Activated gamma-delta T cell (primary cell): ENCODE results near the gene NDST4.

Experiments used
- DNase-seq: peaks from one replicate; lab custom pipeline; 2025; lab: John Stamatoyannopoulos, UW

Gene NDST4

DNA sequence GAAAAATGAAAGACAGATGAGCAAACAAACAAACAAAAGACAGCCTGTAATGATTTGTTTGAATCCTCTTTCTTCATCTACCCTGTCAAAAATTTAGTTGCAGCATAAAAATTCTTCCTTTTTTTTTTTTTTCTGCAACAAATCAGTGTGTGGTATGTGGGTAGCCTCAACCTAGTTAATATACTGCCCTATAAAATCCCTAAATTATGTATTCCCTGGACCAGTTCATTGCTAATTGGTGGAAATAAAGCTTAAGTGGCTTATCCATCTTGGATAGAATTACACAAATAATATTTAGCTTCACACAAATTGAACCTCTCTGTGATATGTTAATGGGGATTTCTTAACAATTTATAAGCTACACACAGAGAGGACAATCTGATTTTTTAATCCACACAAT is 208.4 kb downstream of the NDST4 start:
- DNase-seq = no peak

DNA sequence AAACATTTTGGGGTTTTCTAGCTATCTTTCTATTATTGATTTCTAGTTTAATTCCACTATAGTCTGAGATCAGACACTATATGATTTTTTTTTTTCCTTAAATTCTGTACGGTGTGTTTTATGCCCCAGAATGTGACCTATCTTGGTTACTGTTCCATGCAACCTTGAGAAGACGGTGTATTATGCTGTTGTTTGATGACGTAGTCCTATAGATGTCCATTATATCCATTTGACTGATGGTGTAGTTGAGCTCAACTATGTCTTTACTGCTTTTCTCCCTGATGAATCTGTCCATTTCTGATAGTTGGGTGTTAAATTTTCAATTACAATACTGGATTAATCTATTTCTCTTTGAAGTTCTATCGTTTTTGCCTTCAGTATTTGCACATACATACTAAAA is 212.5 kb downstream of the NDST4 start:
- DNase-seq = no peak

DNA sequence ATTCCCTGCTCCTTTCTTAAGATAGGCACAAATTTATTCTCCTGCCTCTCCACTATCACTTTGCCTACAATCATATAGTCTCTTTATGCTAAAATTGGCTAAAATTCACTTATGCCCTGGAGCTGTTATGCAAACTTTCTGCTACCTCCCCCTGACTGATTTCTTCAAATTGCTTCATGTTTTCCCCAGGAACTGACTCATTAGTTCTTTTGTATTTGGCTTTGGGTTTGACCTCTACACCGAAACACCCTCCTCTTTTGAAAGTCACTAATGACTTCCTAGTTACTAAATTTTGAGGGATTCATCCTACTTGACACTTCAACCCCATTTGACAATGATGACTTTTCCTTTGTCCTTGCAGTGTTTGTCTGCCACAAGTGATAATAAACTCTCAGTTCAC is 222.6 kb downstream of the NDST4 start:
- DNase-seq = no peak

DNA sequence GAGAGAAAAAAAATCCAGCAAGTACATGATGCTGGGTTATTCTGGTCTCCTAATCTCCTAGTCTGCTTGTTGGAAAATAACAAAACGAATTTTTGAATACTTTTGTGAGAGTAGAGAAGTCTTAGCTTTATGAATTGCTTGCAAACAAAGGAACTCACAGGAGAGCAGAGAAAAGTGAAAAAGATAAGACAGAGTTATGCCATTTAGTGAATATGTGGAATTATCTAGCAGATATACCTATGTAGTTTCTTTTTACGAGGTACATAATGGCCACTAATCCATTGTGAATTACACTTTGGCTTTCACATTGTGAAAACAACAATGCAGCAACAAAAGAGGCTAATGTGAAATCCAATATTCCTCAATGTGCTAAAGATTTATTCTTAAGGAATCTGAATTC is 226.7 kb downstream of the NDST4 start:
- no peak for DNase-seq

DNA sequence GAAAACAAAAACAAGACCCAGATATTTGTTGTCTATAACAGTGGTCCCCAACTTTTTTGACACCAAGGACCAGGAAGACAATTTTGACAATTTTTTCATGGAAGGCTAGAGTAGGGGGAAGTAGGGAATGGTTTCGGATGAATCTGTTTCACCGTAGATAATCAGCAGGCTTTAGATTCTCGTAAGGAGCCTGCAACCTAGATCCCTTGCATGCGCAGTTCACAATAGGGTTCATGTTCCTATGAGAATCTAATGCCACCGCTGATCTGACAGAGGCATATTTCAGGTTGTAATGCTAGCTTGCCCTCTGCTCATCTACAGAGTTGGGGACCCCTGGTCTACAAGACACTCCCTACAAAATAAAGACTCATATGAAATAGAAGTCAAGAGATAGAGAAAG is 229.8 kb downstream of the NDST4 start:
- DNase-seq = no peak

DNA sequence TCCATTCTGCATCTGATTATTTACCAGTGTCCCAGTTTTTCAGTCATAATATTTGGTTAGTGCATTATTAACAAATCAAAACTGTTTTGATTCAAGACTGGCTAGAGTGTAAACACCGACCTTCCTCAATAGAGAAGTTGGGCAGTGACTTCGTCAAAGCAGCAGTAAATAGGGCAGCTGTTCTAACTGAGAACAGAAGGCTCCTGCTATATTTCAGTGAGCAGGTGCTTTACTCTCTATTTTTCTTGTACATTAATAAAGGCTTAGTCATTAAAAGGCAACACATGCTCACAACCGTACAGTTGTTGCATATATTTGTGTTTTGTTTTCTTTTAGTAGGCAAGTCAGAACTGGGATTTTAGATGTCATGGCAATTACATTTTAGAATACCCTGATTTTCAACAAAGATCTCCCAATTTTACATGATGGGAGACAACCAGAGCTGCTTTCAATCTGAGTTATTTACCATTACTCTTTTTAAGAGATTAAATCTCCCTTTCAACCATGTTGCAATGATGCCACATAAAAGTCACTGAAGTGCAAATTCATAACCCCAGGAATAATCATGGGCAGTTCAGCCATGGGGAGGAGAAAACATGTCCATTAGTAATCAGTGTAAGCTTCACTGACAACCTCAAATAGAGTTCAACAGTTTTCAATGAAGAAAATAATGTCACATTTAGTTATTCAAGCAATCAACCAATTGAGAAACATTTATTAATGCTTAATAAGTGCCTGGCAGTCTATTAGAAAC is 233.3 kb downstream of the NDST4 start:
- DNase-seq = no peak

DNA sequence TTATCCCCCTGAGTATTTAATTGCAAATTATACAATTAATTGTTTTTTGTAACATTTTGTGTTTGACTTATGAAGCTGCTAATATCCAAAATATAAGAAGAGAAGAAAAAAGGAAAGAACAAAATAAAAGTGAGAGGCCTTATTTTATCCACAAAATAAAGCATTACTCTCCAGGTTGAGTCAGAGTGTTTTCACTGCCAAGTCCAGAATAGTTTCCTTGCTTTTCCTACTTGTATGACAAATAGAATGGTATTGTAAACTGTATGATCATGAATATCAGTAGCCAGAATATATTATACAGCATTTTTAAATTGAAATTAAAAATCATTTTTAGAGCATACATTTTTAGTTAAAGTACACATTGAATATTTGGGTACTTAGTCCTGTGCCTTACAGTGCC is 237.8 kb downstream of the NDST4 start:
- no peak for DNase-seq

DNA sequence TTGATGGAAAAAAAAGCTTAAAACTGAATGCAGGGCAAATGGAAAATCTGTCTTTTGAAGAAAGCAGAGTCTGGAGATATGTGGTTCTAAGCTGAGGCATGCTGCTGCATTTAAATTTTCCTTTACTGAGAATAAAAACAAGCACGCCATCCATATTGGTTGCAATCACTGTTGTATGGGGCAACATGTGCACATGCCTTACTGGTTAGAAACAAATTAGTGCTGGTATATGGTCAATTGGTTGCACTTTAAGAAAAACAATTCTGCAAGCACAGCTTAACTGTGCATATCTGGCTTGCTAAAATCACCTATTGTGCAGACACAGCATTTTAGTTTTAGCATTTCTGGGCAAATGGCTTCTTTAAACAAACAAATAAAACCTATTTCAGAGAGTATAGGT is 239.1 kb downstream of the NDST4 start:
- no peak for DNase-seq

DNA sequence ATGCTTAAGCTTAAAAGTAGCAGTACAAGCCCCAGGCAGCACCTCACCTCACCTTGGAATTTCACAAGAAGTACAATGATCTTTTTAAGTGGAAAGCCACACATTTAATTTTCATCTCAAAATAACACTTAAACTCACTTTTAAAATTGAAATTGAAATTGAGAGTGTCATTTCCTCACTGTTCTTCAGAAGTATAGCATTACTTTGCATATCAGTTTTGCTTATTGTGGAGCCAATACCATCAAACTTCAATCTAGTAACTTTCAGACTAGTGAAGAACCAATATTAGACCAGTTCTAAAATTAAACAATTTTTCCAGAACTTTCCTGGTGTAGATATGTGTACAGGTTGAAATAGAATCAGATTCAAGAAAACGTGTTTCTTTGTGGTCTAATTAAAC is 242.4 kb downstream of the NDST4 start:
- DNase-seq = no peak

DNA sequence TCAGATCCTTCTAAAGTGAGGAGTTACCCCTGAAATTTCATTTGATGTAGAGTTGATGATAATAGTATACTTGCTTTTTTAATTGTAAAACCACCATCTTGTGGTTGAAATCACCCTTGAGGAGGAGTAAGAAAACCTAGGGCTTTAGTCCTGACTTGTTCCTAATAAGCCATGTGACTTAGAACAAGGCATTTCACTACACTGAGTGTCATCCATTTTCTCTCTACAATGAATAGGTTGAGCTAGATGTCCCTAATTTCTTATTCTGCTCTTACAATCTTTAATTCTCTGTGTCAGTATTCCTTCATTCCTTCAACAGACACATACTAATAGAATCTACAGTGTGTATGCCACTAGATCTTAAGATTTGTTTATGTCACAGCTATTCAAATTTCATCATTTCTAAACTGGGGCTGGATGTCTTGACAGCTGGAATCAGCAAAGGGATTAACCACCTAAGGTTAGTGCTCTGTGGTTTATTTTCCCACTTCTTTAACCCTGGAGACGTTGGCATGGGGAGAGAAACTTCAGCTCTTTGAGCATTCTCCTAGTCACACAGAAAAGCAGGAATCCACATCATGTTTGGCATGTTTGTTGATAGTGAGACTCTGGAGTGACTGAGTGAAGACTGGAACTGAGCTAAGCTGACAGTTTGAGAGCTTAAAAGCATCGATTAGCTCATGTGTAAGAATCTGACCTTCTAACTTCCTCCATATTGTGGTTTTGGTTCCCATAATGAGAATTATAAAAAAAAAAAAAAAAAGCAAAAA is 246.3 kb downstream of the NDST4 start:
- no peak for DNase-seq

DNA sequence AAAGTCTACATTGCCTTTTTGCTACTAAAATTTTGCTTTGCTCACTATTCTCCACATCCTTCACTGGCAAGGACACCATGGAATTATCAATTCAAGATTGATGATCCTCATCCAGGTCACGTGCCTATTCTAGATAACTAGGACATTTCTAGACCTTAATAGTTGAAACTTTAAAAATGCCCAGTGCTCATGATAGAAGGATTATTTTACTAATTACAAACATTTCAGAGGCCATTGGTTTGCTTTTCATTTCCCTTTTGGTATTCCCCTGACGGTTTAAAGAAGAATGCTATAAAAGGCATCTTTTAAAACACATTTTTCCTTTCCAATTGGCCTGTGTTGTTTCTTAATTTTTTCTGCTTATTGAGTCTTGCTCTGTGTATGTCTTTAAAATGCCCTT is 249.4 kb downstream of the NDST4 start:
- no peak for DNase-seq

DNA sequence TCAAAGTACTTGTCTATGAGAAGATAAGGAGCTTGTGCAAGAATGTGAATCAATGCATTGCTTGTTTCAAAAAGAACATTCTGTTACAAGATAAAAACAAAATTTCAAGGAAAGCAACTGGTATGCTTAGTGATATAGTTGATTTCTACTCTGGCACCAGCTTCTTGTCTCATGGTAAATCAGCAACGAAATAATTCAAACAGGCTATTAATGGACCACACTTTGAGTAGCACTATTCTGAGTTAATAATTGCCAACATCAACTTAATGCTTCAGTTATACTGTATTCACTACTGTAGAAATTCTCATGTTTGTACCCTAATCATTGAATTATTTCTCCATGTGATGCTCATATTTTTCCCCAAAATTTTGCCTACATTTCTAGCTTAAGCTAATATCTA is 252.6 kb downstream of the NDST4 start:
- no peak for DNase-seq

DNA sequence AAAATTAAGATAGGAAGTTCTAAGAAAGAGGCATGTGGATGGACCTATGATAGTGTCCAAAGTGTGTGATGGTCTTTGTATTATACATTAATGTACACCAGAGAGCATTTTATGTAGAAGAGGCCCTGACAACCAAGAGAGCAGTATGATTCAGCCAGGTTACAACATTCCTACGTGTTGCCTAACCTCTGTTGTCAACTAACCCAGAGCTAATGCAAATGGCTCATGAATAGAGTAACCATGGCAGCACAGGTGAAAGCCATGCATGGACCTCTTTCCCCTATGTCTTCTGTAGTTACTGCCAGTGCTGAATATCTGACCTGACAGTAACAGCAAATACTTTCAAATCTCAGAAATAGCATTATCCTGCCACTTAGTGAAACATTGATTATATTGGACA is 255.6 kb downstream of the NDST4 start:
- DNase-seq = no peak

DNA sequence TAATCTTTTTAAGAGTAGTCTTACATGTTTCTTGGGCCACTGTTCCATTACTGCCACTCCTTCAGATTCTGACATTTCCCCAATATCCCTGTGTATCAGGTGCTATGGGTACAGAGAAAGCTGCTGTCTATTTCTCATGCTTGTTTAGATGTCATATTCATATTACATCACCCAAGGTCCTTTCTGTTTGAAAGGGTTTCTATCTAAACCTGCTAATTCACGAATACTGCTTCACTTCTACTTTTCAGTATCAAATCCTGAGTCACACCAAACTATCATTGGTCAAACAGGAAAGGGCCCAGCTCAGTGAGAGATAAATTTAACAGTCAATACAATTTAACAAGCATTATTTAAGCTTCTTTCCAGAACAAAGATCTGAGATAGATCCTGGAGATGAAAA is 273.4 kb downstream of the NDST4 start:
- no peak for DNase-seq

DNA sequence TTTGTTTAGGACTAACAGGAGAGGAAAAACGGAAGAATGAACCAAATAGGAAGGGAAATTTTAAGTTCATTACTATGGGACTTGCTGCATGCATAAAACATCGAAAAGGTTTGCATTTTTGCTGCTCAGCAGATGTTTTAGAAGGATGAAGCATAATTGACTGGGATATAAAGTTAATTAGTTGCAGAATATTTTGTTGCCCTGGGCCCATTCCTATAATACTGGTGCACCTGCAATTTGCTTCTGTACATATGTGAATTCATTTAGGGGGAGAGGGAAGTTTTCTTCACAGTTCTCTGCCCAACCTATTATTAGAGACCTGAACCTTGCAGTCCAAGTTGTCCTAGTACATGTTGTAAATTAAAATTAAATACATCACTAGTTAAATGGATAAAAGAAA is 282.8 kb downstream of the NDST4 start:
- no peak for DNase-seq

DNA sequence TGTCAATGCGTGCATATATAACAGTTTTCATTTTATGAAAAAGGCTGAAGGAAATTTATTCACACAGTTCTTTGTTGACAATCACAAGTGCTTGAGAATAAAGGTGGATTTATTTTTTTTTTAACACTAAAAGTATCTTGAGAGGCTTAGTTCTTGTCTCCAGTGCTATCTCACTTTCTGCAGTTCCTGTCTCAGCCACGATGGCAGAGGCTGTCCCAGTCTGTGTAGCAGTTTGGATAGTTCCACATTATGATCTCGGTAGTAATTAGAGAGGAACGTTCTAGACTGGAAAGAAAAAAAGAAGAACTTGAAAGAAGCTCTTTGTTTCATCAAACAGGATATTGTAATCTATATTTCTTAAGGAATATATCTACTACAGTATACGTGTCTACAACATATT is 285.8 kb downstream of the NDST4 start:
- no peak for DNase-seq

DNA sequence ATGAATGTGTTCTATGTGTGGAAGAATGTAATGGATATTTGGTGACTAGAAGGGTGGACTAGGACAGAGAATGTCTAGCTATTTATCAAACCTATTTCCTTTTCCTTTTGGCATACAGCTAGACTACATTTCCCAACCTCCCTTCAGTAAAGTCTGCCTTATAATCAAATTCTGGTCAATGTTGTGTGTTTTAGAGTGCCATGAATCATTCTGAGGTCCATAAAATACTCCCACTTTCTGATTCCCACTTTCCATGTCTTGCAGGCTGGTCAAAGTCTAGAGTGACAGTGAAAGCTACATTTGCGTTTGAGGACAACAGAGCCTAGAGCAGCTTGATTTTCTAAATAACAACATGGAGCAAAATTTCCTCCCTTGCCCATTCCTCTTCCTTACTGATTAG is 297.7 kb downstream of the NDST4 start:
- DNase-seq = no peak

DNA sequence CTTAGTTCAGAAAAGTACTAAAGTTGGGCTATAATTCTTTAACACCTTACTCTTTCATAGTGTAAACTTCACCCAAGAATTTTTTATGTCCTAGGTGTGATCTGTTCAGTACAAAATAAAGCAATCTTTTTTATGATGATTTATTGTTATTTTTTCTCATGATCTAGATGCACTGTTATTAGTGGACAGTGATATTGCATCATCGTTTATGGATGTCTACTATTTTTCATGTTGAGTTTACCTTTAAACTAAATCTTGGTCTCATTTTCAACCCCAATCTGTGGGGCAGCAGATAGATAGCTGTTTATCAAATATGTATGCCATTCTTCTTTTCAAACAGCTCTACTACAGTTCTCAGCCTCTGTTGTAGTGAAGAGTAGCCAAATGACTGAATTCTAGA is 299.5 kb downstream of the NDST4 start:
- no peak for DNase-seq

DNA sequence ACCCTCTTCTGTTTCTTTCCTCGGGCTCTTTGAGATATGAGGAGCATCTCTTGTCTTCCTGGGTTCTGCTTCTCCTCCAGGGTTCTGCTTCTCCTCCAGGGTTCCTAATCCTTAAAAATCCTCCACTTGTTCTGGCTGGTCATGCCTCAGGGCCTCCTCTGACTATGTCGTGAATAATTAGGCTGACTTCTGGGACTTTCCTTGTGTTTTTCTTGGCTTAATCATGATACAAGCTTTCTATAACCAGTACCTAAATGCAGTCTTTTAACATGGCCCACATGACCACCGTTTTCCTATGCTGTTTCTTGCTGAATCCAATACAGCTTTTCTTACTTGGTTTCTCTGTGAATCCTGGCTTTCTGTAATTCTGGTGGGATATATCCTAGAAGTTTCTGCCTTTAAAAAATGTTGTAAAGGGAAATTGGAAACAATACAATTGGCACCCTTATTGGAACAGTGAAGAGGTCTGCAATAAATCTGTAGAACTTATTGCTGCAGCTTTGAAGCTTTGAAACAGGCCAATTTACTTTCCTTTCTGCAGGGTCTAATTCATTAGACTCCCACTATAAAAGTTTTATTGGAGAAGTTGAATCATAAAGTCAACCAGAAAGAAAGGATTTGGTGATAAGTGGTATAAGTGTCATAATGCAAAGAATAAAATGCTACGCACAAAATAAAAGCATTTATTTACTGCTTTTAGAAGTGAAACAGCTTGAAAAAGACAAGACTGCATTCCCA is 301.7 kb downstream of the NDST4 start:
- DNase-seq = no peak

DNA sequence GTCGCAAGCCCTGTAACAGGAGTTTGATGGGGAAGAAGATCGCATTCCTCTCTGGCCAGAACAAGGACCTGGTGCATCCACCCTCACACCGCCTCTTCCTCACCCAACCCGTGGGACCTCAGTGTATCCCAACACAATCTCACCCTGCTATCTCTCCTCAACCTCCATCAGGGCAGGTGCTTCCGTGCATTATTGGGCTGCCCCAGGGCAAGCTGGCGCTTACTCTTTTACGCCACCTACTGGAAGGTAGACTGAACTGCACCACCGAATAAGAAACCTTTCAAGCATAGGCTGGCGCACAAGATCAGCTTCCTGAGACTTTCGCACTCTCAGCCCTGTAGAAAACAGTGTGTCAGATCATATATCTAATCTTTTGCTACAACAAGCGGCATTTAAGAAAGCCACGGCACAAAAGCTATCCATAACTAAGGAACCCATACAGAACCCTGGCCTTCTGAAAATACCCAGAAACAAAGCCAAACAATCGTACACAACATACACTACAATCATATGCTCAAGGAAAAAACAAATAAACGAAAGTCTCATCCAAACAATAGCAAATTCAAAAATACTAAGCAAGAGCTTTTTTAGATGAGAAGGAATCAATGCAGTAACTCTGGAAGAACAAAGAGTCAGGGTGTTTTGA is 305.5 kb downstream of the NDST4 start:
- no peak for DNase-seq

DNA sequence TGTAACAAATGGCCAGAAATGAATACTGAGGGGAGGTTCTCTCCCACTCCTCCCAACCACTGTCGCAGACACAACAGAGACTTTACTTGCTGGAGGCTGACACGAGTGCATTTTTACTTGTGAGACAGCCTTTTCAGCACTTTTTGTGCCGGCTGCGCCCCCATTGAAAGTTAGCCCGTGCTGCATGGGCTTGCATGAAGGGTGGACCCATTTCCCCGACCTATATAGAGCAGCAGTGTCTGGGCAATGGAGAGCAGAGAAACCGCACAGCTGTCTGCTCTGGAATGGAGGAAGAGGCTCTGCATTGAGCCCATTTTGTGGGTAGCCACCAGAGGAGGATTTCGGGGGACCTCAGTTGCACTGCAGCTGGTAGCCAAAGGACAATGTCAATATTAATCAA is 306.1 kb downstream of the NDST4 start:
- DNase-seq = no peak

DNA sequence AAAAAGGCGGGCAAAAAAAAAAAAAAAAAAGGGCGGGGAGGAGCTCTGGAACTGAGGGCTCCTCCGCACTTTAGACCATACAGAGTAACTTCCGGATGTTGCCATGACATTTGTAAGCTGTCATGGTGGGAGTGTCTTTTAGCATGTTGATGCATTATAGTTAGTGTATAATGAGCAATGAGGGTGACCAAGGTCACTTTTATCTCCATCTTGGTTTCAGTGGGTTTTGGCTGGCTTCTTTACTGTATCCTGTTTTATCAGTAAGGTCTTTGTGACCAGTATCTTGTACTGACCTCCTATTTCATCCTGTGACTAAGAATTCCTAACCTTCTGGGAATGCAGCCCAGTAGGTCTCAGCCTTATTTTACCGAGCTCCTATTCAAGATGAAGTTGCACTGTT is 321.4 kb downstream of the NDST4 start:
- no peak for DNase-seq

DNA sequence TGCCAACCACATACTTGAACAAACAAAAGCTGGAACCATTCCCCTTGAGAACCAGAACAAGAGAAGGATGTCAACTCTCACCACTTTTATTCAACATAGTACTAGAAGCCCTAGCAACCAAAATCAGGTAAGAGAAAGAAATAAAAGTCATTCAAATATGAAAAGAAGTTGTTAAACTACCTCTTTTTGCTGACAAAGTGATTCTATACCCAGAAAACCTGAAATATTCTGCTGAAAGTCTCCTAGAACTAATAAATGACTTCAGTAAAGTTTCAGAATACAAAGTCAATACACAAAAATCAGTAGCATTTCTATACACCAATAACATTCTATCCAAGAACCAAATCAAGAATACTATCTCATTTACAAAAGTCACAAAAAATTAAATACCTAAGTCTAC is 327.9 kb downstream of the NDST4 start:
- no peak for DNase-seq
